ENCODE data around the gene RINL.

Gene RINL

DNA sequence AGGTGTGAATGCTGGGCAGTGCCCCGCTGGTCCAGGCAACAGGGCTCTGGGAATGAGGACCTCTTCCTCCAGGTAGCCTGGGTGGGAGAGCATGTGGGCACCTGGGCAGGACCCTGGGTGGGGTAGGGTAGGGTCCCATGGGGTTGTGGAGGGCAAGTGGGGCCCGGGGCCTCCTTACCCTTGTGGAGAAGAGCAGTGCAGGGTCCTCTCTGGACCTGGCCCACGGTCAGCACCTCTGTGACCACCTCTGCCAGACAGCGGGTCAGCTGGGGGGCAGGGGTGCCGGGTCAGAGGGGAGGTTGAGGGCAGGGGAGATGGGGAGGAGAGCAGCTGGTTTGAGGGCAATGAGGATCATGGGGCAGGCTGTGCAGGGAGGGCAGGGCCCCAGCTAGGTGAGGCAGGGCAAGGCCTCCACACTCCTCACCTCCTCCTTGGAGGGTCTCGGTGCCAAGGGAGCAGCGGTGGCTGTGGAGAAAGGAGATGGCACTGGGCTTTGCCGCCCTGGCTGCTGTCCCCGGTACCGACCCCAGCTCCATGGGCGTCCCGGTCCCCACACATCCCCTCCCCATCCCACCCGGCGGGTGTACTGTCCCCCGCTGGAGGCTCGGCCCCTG lies 33.4 kb upstream of the RINL start:
- Mint-ChIP-seq H3K9me3 (no peaks in the 10 kb centered on the region), H3K27ac (no peak overlapping the region), H3K4me3 (no peak overlapping the region), H3K4me1 (peaks cover 23% of the 10 kb centered on the region), H3K36me3 (peaks cover 34% of the 10 kb centered on the region)
- ATAC-seq (no peak), DNase-seq (ENCODE audit: low spot score in 2 of 2) (no peak)

DNA sequence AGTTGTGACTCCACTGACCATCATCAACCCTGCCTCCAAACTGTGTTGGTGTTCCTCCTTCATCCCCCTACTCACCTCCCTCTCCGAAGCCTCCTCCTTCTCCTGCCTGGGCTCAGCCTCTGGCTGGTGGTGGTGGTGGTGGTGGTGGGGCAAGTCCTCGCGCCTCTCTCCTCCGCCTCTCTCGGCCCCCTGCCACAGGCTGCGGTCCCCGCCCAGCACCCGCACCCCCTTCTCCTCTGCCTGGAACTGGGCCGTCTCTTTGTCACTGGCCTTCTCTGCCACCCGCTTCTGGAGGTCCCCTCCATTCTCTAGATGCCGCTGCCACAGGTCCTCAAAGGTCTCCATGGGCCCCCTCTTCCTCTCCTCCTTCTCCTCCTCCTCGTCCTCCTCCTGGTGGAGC lies 32.4 kb upstream of the RINL start:
- no peak overlapping the region for H3K4me3 Mint-ChIP-seq
- ATAC-seq, result no peak

DNA sequence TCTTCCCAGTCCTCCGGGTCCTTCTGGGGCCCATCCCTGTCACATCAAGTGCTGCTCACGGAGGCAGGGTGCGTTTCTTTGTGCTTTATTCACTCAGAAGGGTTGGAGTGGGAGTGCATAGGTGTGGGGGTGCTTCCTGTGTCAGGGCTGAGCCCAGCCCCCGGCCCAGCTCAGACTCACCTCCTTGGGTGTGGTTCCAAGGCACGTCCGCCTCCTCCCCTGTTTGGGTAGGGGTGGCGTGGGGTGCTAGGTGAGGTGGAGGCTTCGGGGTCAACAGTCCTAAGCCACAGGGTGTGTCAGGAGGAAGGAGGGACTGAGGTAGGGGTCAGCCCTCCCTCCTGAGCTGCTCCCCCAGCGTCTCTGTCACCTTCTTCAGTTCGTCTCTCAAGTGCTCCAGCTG lies 30.8 kb upstream of the RINL start:
- Mint-ChIP-seq H3K36me3 (peaks cover 59% of the 10 kb centered on the region), H3K4me1 (peaks cover 31% of the 10 kb centered on the region), H3K9me3 (no peaks in the 10 kb centered on the region), H3K4me3 (no peak overlapping the region), H3K27ac (peak overlapping the region; percentile 81)
- ATAC-seq, result no peak
- DNase-seq (ENCODE audit: low spot score in 2 of 2), result no peak

More for the DNA sequence above, 32.4 kb upstream of the RINL start:
- DNase-seq (ENCODE audit: low spot score in 2 of 2), result no peak
- Mint-ChIP-seq H3K36me3 (peaks cover 44% of the 10 kb centered on the region), H3K4me1 (peaks cover 23% of the 10 kb centered on the region), H3K9me3 (no peaks in the 10 kb centered on the region), H3K27ac (peak overlapping the region; percentile 69)

DNA sequence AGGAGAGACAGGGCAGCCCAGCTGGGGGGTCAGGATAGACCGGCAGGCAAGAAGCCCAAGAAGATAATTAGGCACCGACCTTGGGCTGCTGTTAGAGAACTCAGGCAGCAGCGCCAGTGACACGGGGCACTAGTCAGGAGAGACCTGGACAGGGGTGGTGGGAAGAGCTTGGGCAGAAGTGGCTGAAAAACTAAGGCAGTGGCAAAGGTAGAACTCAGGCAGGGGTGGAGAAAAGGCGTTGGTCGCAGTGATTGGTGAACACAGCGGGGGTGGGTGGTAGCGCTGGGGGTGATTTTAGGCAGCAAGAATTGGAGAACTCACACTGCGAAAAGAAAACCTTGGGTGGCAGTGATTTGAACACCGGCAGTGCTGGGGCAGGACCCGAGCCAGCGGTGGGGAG lies 29.6 kb upstream of the RINL start:
- Mint-ChIP-seq H3K9me3 (no peaks in the 10 kb centered on the region), H3K4me3 (no peak overlapping the region), H3K36me3 (peaks cover 72% of the 10 kb centered on the region), H3K27ac (peak overlapping the region; percentile 81), H3K4me1 (peaks cover 25% of the 10 kb centered on the region)
- no peak for ATAC-seq
- no peak for DNase-seq (ENCODE audit: low spot score in 2 of 2)

DNA sequence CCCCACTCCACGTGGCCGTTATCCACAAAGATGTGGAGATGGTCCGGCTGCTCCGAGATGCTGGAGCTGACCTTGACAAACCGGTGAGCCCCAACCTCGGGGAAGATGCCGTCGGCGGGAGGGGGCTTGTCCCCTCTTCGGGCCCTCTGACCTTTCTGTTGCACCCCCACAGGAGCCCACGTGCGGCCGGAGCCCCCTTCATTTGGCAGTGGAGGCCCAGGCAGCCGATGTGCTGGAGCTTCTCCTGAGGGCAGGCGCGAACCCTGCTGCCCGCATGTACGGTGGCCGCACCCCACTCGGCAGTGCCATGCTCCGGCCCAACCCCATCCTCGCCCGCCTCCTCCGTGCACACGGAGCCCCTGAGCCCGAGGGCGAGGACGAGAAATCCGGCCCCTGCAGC lies 29.2 kb upstream of the RINL start:
- Mint-ChIP-seq H3K4me1 (peaks cover 21% of the 10 kb centered on the region), H3K4me3 (no peak overlapping the region), H3K36me3 (peaks cover 76% of the 10 kb centered on the region), H3K9me3 (no peaks in the 10 kb centered on the region), H3K27ac (peak overlapping the region; percentile 81)
- ATAC-seq (no peak), DNase-seq (ENCODE audit: low spot score in 2 of 2) (no peak)

DNA sequence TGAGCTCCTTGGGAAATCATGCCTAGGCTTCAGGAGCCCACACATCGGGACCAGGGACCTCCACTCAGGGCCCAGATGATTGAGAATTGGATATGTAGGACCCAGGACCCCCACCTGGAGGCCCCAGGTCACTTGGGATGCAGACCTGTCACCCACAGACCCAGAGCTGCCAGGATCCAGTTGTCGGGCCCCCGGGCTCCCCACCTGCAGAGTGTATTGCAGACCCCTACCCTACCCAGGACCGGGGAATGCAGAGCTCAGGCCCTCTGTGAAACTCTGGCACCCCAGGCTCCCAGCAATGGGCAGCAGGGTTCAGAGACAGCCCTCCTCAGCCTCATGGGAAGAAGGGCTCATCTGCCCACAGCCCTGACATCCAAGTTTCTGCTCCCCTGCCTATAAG lies 27.5 kb upstream of the RINL start:
- H3K4me3 Mint-ChIP-seq, result no peak overlapping the region
- H3K27ac Mint-ChIP-seq, result no peak overlapping the region
- H3K9me3 Mint-ChIP-seq, result no peaks in the 10 kb centered on the region
- H3K36me3 Mint-ChIP-seq, result peaks cover 79% of the 10 kb centered on the region
- ATAC-seq, result no peak
- peaks cover 22% of the 10 kb centered on the region for H3K4me1 Mint-ChIP-seq
- DNase-seq (ENCODE audit: low spot score in 2 of 2), result no peak

DNA sequence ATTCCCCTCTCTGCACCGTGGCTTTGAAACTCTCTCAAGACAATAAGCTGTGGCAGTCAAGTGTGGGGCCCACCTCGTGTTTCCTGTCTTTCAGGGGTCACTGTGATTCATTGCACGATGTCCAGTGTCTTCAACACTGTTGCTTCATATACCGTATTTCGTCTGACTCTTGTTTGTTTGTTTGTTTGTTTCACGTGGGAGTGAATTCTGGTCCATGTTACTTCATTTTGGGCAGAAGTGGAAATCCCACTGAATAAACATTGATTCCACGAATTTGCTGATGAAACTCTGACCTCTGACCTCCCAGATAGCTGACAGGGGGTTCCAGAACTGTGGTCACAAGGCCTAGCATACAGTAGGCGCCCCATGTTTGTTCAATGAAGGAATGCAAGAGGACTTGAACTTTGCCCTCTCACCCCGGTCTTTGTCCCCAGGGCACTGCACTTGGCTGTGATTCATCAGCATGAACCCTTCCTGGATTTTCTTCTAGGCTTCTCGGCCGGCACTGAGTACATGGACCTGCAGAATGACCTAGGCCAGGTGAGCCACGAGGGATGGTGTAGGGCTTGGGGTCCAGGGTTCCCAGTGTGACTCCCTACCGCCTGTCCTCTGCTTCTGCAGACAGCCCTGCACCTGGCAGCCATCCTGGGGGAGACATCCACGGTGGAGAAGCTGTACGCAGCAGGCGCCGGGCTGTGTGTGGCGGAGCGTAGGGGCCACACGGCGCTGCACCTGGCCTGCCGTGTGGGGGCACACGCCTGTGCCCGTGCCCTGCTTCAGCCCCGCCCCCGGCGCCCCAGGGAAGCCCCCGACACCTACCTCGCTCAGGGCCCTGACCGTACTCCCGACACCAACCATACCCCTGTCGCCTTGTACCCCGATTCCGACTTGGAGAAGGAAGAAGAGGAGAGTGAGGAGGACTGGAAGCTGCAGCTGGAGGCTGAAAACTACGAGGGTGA lies 26.8 kb upstream of the RINL start:
- Mint-ChIP-seq H3K27ac (peak overlapping the region; percentile 11), H3K9me3 (no peaks in the 10 kb centered on the region), H3K4me3 (no peak overlapping the region), H3K36me3 (peaks cover 86% of the 10 kb centered on the region), H3K4me1 (peaks cover 23% of the 10 kb centered on the region)
- DNase-seq (ENCODE audit: low spot score in 2 of 2) (no peak), ATAC-seq (no peak)

DNA sequence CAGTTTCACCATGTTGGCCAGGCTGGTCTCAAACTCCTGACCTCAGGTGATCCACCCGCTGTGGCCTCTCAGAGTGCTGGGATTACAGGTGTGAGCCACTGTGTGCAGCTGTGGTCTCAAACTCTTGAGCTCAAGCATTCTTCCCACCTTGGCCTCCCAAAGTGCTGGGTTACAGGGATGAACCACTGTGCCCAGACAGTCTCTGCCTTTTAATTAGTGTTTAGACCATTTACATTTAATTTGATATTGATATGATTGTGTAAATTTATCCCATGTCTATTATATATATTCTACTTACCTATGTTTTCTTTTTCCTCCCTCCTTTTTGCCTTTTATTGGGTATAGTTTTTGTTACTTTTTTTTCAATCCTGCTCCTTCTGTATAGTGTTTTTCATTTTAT lies 23.6 kb upstream of the RINL start:
- H3K4me1 Mint-ChIP-seq, result peaks cover 38% of the 10 kb centered on the region
- no peaks in the 10 kb centered on the region for H3K9me3 Mint-ChIP-seq
- no peak for DNase-seq (ENCODE audit: low spot score in 2 of 2)
- peak overlapping the region; percentile 46 for H3K27ac Mint-ChIP-seq
- H3K36me3 Mint-ChIP-seq, result peaks cover 72% of the 10 kb centered on the region
- H3K4me3 Mint-ChIP-seq, result peak overlapping the region; percentile 82
- no peak for ATAC-seq

DNA sequence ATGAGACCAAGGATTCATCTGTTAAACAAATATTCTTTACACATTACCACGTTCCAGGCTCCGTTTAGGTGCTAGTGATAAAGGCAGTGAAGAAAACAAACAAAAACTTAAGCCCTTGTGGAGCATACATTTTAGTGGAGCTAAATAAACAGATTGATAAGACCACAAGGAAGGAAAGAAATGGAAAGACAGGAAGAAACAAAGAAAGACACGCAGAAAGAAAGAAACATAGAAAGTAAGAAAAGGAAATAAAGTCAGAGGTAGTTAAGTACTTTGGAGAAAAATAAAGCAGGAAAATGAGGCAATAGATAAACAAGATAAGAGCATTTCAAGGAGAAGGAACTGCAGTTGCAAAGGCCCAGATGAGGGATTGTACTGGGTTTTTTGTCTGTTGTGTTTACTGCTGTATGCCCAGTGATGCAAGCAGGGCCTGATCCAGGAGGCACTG lies 22.7 kb upstream of the RINL start:
- H3K36me3 Mint-ChIP-seq, result peaks cover 63% of the 10 kb centered on the region
- H3K4me1 Mint-ChIP-seq, result peaks cover 38% of the 10 kb centered on the region
- ATAC-seq (no peak), DNase-seq (ENCODE audit: low spot score in 2 of 2) (no peak)
- no peaks in the 10 kb centered on the region for H3K9me3 Mint-ChIP-seq
- peak overlapping the region; percentile 88 for H3K27ac Mint-ChIP-seq
- peak overlapping the region; percentile 82 for H3K4me3 Mint-ChIP-seq

DNA sequence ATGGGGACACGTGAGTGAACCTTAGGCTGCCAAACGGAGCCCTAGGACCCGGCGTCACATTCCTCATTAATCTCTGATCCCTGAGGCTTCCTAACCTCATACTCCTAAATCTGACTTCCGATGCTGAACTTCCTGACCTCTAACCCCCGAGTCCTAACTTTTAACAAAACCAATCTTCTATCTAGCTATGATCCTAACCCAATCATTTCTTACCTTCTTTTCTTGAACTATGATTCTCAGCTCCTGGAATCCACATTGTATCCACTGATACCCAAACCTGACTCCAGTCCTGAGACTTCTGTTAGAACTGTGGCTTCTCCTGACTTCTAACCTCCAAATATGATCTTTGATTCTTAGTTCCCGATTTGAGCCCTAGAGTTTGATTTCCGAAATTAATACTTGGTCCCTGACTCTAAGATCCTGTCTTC lies 22.1 kb upstream of the RINL start:
- Mint-ChIP-seq H3K36me3 (peaks cover 57% of the 10 kb centered on the region), H3K9me3 (no peaks in the 10 kb centered on the region), H3K4me3 (peak overlapping the region; percentile 82), H3K4me1 (peaks cover 43% of the 10 kb centered on the region), H3K27ac (peak overlapping the region; percentile 88)
- DNase-seq (ENCODE audit: low spot score in 2 of 2) (no peak), ATAC-seq (no peak)

DNA sequence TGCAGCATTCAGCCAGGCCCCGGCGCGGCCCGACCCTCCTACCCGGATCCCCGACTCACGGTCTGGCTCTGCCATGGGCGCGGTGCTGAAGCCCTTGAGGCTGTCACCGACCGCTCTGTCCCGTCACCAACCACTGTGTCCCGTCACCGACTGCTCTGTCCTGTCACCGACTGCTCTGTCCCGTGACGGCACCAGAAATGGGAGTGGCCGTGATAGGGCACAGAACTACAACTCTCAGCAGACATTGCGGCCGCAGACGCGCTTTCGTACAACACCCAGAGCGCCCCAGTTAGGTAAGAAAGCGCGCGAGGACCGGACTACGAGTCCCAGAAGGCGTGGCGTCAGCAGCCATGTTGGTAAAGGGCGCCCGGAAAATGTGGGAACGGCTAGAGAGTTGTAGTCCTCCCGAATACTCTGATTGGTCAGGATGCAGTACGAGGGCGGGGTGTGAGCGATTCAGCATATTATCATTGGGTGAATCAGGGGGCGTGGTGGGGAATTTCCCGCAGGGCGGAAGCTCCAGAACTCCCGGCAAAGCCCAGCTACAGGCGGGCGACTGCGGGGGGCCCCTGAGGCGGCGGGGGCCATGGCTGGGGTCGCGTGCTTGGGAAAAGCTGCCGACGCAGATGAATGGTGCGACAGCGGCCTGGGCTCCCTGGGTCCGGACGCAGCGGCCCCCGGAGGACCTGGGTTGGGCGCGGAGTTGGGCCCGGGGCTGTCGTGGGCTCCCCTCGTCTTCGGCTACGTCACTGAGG lies 21.5 kb upstream of the RINL start, which contains the start of the genes NFKBIB and SIRT2:
Gene NFKBIB, plus strand, starts transcription at position 523 of the 755 bp plus-strand sequence. Its CDS starts 64 bp downstream, at position 587.
Gene SIRT2, minus strand, starts transcription at position 172 of the 755 bp plus-strand sequence. Its CDS starts 97 bp downstream, at position 75.
- DNase-seq (ENCODE audit: low spot score in 2 of 2), result peak; percentile 86 to 99
- Mint-ChIP-seq H3K4me1 (peaks cover 47% of the 10 kb centered on the region), H3K4me3 (peak within 1 kb of the TSS; percentile 82), H3K27ac (peak within 1 kb of the TSS; percentile 88), H3K36me3 (peaks cover 54% of the 10 kb centered on the region), H3K9me3 (no peaks in the 10 kb centered on the region)
- peak; percentile 96 for ATAC-seq

DNA sequence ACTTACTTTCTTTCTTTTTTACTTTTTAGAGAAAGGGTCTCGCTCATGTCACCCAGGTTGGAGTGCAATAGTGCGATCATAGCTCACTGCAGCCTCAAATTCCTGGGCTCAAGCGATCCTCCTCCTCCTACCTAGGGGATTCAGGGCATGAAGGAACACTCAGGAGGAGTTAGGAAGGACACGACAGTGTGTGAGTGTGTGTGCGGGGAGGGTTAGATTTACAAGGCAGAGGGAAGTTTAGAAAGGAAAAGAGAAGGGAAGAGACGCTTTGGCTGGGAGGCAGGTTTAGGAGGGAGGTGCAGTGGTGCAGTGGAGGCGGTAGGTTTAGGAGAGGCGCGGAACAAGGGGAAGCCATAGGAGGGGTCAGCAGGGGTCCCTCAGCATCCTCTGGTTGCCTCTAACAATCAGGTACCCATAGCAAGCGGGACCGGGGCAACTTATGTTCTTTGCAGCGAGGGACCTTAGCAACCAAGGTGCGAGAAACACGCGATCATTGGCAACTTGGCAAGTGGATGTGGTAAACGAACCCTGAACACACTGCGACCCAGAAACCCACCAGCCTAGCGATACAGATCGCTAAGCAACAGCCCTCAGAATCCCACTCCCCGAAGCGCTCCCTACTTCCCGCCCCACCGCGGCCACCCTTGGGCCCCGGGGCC lies 20.8 kb upstream of the RINL start:
- Mint-ChIP-seq H3K27ac (peak overlapping the region; percentile 88), H3K4me3 (peak overlapping the region; percentile 82), H3K4me1 (peaks cover 43% of the 10 kb centered on the region), H3K9me3 (no peaks in the 10 kb centered on the region), H3K36me3 (peaks cover 54% of the 10 kb centered on the region)
- DNase-seq (ENCODE audit: low spot score in 2 of 2) (no peak), ATAC-seq (no peak)

DNA sequence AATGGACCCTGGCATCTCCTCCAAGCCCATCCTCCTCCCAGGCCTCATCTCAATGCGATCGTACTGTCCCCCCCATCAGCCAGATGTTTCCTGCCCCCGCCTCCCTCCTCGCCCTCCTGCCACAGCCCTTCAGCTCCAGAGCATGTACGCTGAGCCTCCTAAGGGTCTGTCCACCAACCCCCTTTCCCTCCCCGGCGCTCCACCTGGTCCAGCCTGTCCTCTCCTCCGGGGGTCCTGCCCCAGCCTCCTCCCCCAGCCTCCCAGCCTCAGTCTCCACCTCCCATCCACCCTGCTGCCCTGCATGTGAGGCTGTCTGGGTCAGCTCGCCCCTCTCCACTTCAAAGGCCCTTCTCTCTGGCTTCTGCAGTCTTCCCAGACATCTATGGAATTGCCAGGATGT lies 16.9 kb upstream of the RINL start:
- peak overlapping the region; percentile 78 for H3K27ac Mint-ChIP-seq

DNA sequence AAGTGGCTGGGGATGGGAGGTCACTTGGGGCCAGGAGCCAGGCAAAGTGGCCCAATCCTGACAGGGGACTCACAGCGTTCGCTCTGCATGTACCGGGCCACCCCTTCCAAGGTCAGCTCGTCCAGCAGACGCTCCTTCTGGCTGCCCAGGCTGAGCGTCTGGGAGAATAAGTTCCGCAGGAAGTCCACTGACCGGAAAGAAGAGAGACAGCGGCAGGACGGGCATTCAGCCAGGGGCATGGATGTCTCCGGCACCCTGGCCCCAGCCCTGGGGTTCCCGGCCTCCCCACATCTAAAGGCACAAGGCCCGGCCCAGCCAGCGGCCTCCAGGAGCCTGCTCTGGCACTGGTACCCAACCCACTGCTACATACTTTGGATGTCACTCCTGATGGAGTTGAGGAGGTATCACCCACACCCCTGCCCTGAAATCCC lies 15.3 kb upstream of the RINL start:
- Mint-ChIP-seq H3K36me3 (peaks cover 35% of the 10 kb centered on the region), H3K27ac (no peak overlapping the region), H3K4me3 (no peak overlapping the region), H3K9me3 (no peaks in the 10 kb centered on the region), H3K4me1 (peaks cover 27% of the 10 kb centered on the region)
- ATAC-seq (no peak), DNase-seq (ENCODE audit: low spot score in 2 of 2) (no peak)

More for the DNA sequence above, 16.9 kb upstream of the RINL start:
- no peak for ATAC-seq
- H3K9me3 Mint-ChIP-seq, result no peaks in the 10 kb centered on the region
- DNase-seq (ENCODE audit: low spot score in 2 of 2), result no peak
- H3K36me3 Mint-ChIP-seq, result peaks cover 33% of the 10 kb centered on the region
- H3K4me3 Mint-ChIP-seq, result no peak overlapping the region
- peaks cover 36% of the 10 kb centered on the region for H3K4me1 Mint-ChIP-seq

All from stimulated activated effector memory CD8-positive, alpha-beta T cell treated with anti-CD3 and anti-CD28 coated beads, Interleukin-12 subunit alpha, Interleukin-12 subunit beta, amount 100 ng/mL, for 72 hours (primary cell).